Right ventricle myocardium superior (tissue), 1 donor: ENCODE measurements around the gene LHPP. TPM values are rescaled to one million over a fixed set of nuclear protein-coding genes. Genes with fewer than 3 reads are reported as not detected.
A peak's percentile ranks its signal among the peaks of the same experiment; 100 is the strongest.
"Not testable (repeated sequence)": the region's sequence is repeated elsewhere in the genome, so short reads cannot be mapped to it uniquely, and the experiment has no call there.

Experiments
- ATAC-seq: fragments of 200-7000 bp; cut with Tn5 transposase; one replicate; pipeline ENCODE4 v1.9.1; 2020; ENCODE audit warnings: mild to moderate bottlenecking; ENCODE audit not compliant: poor library complexity
- DNase-seq: peaks from one replicate; pipeline ENCODE4 v3.0.0-alpha.2; 2020
- intact Hi-C: fragments of 100-400 bp; cut with DNase I; formaldehyde crosslinking; loops from one replicate; pipeline ENCODE4 v1.11.2; 2022
- total RNA-seq: library from RNA; stranded (reverse); fragmentation: NEBNext Ultra II Directional; extraction: Animal tissue kit (Norgen Biotek cat#: 25700); gene quantifications from one replicate; pipeline ENCODE4 v1.2.1, GENCODE V29; 2021
- donor health status: DM: no; HTN: yes; CAD: no; lungs with severe emphysema.

Gene LHPP
- total RNA-seq, 1 donor from 2014 or later, result 7.4 TPM

- ATAC-seq, result no peak
- no peak for DNase-seq
Measured at GRCh38 chr10:124574456-124575070, 112.9 kb downstream of the LHPP start.

GRCh38 chr10:124575107-124576035, 113.7 kb downstream of the LHPP start:
- DNase-seq, result no peak
- intact Hi-C loops, result no loop called here
- ATAC-seq, result no peak

More at GRCh38 chr10:124574456-124575070, 112.9 kb downstream of the LHPP start:
- intact Hi-C loops, result loop anchor here (5.0 kb wide), 1 partner anchor 33 kb away; no protein-coding TSS in a partner anchor

GRCh38 chr10:124576526-124577420, 115.2 kb downstream of the LHPP start:
- no peak for DNase-seq
- no peak for ATAC-seq
- intact Hi-C loops, result no loop called here

- ATAC-seq (no peak), DNase-seq (no peak)
- intact Hi-C loops, result no loop called here
Measured at GRCh38 chr10:124577651-124578050, 116.0 kb downstream of the LHPP start.

GRCh38 chr10:124578231-124579010, 116.8 kb downstream of the LHPP start:
- no peak for DNase-seq
- intact Hi-C loops, result no loop called here
- no peak for ATAC-seq

GRCh38 chr10:124579011-124579399, 117.4 kb downstream of the LHPP start:
- no peak for DNase-seq
- intact Hi-C loops, result no loop called here
- ATAC-seq, result no peak

- ATAC-seq (no peak), DNase-seq (no peak)
- intact Hi-C loops, result no loop called here
Measured at GRCh38 chr10:124586142-124586541, 124.5 kb downstream of the LHPP start.

- ATAC-seq (no peak), DNase-seq (peak; percentile 24)
- intact Hi-C loops, result no loop called here
Measured at GRCh38 chr10:124587811-124588211, 126.2 kb downstream of the LHPP start.

- intact Hi-C loops, result not testable (repeated sequence)
- peak; percentile 36 for DNase-seq
Measured at GRCh38 chr10:124588341-124588735, 126.7 kb downstream of the LHPP start.

GRCh38 chr10:124588736-124589490, 127.3 kb downstream of the LHPP start:
- intact Hi-C loops, result no loop called here
- ATAC-seq (peak; percentile 87), DNase-seq (peak; percentile 63)

More at GRCh38 chr10:124588341-124588735, 126.7 kb downstream of the LHPP start:
- not testable (repeated sequence) for ATAC-seq

- intact Hi-C loops, result no loop called here
- ATAC-seq (peak; percentile 27), DNase-seq (peak; percentile 51)
Measured at GRCh38 chr10:124589491-124590041, 127.9 kb downstream of the LHPP start.

- ATAC-seq (no peak), DNase-seq (peak; percentile 17)
- intact Hi-C loops, result no loop called here
Measured at GRCh38 chr10:124590216-124591122, 128.8 kb downstream of the LHPP start.

- ATAC-seq (no peak), DNase-seq (peak; percentile 25)
- intact Hi-C loops, result no loop called here
Measured at GRCh38 chr10:124591123-124591495, 129.5 kb downstream of the LHPP start.

GRCh38 chr10:124592101-124592500, 130.5 kb downstream of the LHPP start:
- DNase-seq (peak; percentile 20), ATAC-seq (no peak)

GRCh38 chr10:124592736-124593430, 131.3 kb downstream of the LHPP start:
- intact Hi-C loops, result no loop called here
- DNase-seq, result peak; percentile 31
- ATAC-seq, result no peak

More at GRCh38 chr10:124592101-124592500, 130.5 kb downstream of the LHPP start:
- intact Hi-C loops, result no loop called here
